ENCODE data around the gene TOMM34.

TOMM34 gene

DNA sequence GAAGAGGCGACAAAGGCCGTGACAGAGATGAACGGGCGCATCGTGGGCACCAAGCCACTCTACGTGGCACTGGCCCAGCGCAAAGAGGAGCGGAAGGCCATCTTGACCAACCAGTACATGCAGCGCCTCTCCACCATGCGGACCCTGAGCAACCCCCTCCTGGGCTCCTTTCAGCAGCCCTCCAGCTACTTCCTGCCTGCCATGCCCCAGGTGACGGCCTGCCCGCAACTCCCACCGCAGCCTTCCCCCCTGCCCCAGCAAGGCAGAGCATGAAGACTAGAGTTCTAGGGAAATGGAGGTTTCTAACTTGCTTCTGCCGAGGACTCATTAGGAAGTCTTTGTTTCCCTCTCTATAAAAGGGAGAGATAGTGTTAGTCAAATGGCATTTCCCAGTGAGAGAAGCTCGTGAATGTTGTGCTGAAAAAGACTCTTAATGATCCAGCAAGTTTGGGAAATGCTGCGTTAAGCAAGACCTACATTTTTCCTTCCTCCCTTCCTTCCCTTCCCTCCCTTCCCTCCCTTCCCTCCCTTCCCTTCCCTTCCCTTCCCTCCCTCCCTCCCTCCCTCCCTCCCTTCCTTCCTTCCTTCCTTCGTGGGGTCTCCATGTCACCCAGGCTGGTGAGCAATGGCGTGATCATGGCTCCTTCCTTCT lies 29.6 kb downstream of the TOMM34 start:
- TF ChIP-seq GATA2 (IDR thresholded peaks at IDR 0.05; ENCODE audit: low read depth, low read length) (no peak), GATA3 (IDR thresholded peaks at IDR 0.05; ENCODE audit: low read depth, low read length) (no peak)

DNA sequence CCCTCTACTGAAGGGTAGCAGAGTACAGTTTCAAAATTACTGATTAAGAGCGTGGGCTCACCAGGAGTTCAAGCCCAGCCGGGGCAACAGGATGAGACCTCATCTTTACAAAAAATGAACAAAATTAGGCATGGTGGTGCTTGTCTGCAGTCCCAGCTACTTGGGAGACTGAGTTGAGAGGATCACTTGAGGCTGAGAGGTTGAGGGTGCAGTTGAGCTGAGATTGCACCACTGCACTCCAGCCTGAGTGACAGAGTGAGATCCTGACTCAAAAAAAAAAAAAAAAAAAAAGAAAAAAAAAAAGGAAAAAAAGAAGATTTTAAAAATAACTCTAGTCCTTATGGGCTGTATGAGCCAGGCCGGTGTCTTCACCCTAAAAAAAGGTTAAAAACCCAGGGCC lies 31.6 kb downstream of the TOMM34 start:
- TF ChIP-seq GATA3 (IDR thresholded peaks at IDR 0.05; ENCODE audit: low read depth, low read length) (no peak), GATA2 (IDR thresholded peaks at IDR 0.05; ENCODE audit: low read depth, low read length) (no peak)

DNA sequence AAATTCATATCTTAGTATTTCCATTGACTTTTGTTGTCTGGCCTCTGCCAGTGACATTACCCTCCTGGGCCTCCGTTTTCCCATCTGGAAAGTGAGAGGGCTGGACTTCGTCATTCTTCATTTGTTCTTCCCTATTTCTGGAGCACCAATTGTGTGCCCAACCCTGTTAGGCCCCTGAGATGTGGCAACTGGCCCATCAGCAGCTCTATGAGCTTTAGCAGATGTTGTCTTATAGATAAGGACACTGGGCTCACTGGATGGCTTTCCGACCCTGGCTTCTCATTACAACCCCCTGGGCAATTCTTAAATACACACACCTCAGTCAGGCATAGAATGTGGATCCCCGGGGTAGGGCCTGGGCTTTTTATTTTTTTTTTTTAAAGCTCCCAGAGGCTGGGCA lies 35.7 kb downstream of the TOMM34 start:
- TF ChIP-seq GATA2 (IDR thresholded peaks at IDR 0.05; ENCODE audit: low read depth, low read length) = peak; percentile 10; the same call in 1 of the 2 replicates
- TF ChIP-seq GATA3 (IDR thresholded peaks at IDR 0.05; ENCODE audit: low read depth, low read length) = no peak

DNA sequence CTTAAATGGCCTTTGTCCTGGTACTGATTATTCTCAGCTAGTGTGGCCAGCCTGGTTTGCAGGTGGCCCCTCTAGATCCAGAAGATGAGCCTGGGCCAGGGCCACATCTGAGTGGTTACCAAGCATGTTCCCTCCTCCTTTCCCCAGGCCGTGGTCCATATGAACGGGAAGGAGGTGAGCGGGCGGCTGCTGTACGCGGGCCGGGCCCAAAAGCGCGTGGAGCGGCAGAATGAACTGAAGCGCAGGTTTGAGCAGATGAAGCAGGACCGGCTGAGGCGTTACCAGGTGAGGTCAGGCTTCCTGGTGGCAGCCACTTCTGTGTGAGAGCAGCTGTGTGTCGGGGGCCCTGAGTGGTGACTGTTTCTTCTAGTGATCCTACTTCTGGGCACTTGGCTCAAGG lies 38.8 kb downstream of the TOMM34 start:
- no peak for TF ChIP-seq GATA3 (IDR thresholded peaks at IDR 0.05; ENCODE audit: low read depth, low read length)

DNA sequence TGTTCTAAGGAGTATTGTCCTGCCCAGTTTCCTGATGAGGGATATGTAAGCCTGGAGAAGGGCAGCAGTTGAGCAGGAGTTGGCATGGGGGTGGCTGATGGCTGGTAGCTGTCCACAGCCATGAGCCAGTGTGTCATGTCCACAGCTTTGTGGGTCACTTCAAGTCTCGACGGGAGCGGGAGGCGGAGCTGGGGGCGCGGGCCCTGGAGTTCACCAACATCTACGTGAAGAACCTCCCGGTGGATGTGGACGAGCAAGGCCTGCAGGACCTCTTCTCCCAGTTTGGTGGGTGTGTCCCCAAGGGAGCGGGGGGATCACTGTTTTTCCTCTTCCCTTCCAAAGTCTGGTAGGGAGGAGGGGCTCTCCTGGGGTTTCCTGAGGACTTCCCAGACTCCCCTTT lies 41.4 kb downstream of the TOMM34 start:
- TF ChIP-seq GATA3 (IDR thresholded peaks at IDR 0.05; ENCODE audit: low read depth, low read length) = no peak
- no peak for TF ChIP-seq GATA2 (IDR thresholded peaks at IDR 0.05; ENCODE audit: low read depth, low read length)

DNA sequence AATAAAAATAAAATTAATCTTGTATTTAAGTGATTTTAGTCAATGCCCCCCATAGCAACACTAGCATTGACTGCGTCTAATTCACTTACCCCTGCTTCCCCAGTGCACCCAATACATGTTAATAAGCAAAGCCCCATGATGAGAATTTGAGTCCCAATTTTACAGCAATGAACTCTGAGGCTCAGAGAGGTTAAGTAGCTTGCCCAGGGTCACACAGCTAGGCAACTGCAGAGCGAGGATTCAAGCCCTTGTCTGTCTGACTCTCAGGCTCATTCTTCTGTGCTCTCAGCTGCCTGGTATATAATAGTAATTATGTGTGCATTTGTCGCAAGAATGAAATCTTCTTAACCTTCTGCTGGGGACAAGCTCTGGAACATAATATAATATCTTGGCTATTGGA lies 41.9 kb downstream of the TOMM34 start:
- no peak for TF ChIP-seq GATA3 (IDR thresholded peaks at IDR 0.05; ENCODE audit: low read depth, low read length)
- TF ChIP-seq GATA2 (IDR thresholded peaks at IDR 0.05; ENCODE audit: low read depth, low read length) = no peak

DNA sequence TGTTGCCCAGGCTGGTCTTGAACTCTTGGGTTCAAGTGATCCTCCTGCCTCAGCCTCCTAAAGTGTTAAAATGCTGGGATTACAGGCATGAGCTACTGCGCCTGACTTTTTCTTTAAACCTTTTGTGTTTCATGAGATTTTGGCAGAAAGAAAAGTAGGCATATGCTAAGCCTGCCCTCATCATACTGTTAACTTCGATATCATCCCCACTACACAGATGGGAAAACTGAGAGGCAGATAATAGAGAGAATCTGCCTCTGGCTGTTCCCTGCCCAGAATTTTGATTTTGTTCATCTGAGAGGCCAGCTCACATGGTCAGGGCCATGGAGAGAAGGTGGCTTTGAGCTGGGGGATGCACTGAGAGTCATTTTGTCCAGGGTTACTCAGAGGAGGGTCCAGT lies 42.8 kb downstream of the TOMM34 start:
- TF ChIP-seq GATA2 (IDR thresholded peaks at IDR 0.05; ENCODE audit: low read depth, low read length) (no peak), GATA3 (IDR thresholded peaks at IDR 0.05; ENCODE audit: low read depth, low read length) (no peak)

DNA sequence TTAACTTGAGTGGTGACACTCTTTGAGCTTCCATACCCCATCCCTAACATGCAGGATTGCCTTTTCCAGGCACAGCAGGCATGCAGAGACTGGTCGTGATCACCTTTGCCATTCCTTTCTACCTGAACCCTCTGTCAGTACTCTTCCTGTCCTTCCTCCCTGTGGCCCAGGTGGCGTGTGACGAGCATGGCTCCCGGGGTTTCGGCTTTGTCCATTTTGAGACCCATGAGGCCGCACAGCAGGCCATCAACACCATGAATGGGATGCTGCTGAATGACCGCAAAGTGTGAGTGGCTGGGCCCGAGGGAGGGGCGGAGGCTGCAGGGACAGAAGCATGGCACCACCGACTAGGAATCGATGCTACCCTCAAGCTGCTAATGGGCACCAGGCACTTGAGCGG lies 43.6 kb downstream of the TOMM34 start:
- TF ChIP-seq GATA2 (IDR thresholded peaks at IDR 0.05; ENCODE audit: low read depth, low read length) (no peak), GATA3 (IDR thresholded peaks at IDR 0.05; ENCODE audit: low read depth, low read length) (no peak)

DNA sequence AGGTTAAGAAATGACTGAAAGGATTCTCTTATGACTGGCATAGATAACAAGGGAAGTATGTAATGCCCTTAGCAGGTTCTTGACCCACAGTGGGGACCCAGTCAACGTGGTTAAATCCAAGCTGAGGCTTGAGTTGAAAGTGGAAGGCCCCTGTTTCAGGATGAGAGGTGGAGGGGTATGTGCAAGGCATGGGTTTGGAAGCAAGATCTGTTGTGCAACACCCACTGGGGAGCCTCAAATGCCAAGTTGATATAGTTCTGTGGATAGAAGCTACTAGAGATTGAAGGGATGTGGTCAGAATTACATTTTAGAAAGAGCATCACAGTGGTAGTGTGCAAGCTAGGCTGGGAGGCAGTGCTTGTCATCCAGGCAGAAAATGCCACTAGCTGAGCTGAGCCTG lies 45.3 kb downstream of the TOMM34 start:
- TF ChIP-seq GATA2 (IDR thresholded peaks at IDR 0.05; ENCODE audit: low read depth, low read length) = no peak
- TF ChIP-seq GATA3 (IDR thresholded peaks at IDR 0.05; ENCODE audit: low read depth, low read length) = no peak

DNA sequence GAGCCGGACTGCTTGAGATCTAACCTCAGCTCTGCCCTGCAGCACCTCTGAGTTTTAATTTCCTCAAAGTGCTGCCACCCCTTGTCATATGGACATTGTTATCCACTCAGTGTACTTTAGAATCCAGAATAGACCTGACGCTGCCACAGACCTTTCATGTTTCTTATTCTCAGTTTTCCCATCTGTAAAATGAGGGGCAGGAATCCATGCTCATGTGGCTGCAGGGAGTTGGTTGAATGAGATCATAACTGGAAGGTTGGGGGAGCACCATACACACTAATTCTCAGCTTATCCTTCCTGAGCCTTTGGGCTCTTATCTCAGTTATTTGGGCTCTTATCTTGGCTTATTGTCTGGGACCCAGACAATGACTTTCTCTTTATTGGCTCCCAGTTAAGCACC lies 48.0 kb downstream of the TOMM34 start:
- TF ChIP-seq GATA3 (IDR thresholded peaks at IDR 0.05; ENCODE audit: low read depth, low read length) = no peak

DNA sequence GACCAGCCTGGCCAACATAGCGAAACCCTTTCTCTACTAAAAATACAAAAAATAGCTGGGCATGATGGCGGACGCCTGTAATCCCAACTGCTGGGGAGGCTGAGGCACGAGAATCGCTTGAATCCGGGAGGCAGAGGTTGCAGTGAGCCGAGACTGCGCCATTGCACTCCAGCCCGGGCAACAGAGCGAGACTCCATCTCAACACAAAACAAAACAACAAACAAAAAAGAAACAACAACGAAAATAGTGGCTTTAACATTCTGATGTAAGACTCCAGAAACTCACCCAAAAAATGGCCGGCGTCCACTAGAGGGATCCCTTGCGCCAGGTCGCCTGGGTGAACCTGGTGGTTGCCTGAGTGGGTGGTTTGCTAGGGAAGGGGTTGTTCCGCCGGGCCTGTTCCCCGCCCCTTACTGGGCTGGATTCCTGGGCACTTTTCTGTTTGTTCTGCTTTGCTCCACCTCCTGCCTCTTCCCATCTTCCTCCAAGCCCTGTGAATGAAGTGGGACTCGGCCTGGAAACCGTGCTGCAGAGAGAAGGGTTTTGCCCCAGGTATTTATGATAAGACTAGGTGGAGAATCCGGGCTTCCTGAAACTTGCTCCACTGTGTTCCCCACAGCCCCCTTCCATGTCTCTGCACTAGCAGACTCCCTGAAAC lies 48.8 kb downstream of the TOMM34 start:
- no peak for TF ChIP-seq GATA3 (IDR thresholded peaks at IDR 0.05; ENCODE audit: low read depth, low read length)
- no peak for TF ChIP-seq GATA2 (IDR thresholded peaks at IDR 0.05; ENCODE audit: low read depth, low read length)

DNA sequence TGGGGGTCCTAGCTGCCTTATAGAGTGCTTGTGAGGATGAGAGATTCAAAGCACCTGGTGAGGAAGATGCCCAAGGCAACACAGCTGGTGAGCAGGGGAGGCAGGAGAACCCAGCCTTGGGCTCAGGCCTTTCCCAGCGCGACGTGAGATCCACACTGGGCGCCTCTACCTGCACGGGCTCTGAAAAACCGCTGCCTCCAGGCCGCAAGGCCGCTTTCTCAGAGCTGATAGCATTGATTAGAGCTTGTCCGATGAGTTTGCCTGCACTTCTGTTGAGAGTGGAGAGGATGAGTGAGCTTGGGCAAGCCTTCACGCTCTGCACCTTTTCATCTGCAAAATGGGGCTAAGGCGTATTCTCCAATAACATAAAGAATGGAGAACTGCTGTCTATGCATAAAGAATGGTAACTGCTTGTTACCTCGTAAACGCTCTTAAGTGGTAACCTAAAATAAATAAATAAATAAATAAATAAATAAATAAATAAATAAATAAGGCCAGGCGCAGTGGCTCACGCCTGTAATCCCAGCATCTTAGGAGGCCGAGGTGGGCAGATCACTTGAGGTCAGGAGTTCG lies 49.4 kb downstream of the TOMM34 start:
- TF ChIP-seq GATA3 (IDR thresholded peaks at IDR 0.05; ENCODE audit: low read depth, low read length) (no peak), GATA2 (IDR thresholded peaks at IDR 0.05; ENCODE audit: low read depth, low read length) (no peak)

DNA sequence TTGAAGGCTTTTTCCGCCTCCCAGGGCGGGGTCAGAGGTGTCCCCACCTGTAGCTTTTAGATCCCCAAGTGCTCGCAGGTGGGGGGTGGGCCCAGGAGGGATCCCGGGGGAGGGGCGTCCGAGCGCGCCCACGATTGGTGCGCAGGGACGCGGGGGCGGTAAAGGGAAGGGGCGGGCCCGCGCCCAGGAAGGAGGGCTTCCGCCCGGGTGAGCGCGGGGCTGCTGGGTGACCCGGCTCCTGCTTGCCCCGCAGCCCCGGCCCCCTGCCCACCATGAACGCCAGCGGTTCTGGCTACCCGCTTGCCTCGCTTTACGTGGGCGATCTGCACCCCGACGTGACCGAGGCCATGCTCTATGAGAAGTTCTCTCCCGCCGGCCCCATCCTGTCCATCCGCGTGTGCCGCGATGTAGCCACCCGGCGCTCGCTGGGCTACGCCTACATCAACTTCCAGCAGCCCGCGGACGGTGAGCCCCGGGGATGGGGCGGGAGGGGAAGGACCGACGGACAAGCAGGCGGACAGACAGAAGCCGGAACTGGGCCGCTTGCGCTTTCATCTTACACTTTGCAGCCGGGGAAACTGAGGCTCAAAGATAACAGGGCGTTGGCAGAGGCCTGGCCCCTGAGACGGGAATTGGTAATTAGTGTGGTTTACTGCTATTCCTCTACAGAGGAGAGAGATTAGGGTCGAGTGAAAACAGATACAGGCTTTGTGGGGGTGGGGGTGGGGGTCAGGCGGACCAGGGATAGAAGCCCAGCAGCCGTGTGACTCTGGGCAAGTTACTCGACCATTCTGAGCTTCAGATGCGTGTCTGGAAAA lies 50.1 kb downstream of the TOMM34 start, which contains the start of gene PABPC1L:
Gene PABPC1L, plus strand, starts transcription at position 189 of the 818 bp plus-strand sequence. Its CDS starts 84 bp downstream, at position 273.
- no peak for TF ChIP-seq GATA3 (IDR thresholded peaks at IDR 0.05; ENCODE audit: low read depth, low read length)
- TF ChIP-seq GATA2 (IDR thresholded peaks at IDR 0.05; ENCODE audit: low read depth, low read length) = no peak
